ENCODE results near the gene IL1R1.

Gene IL1R1

GRCh38 chr2:102154946-102155702 is 12.6 kb downstream of the IL1R1 start:
- no peaks in the 10 kb centered on the region for H3K27me3 ChIP-seq (replicated peaks; ENCODE audit: control insufficient read depth, insufficient read depth, low read length)
- DNase-seq (ENCODE audit: low read depth) = no peak
- H3K4me3 ChIP-seq (ENCODE audit: low read length) = peak overlapping the region; percentile 40
- H3K36me3 ChIP-seq (ENCODE audit: control insufficient read depth, insufficient read depth, low read length, severe bottlenecking) = peaks cover 87% of the 10 kb centered on the region
- H3K4me1 ChIP-seq (ENCODE audit: control insufficient read depth, insufficient read depth, low read length) = peaks cover 78% of the 10 kb centered on the region
- H3K9ac ChIP-seq (ENCODE audit: low read length) = peak overlapping the region; percentile 67
- no peaks in the 10 kb centered on the region for H3K9me3 ChIP-seq (ENCODE audit: control insufficient read depth, low read length)

- Histone ChIP-seq H3K4me3 (ENCODE audit: low read length) (peak overlapping the region; percentile 40), H3K27me3 (replicated peaks; ENCODE audit: control insufficient read depth, insufficient read depth, low read length) (no peaks in the 10 kb centered on the region), H3K4me1 (ENCODE audit: control insufficient read depth, insufficient read depth, low read length) (peaks cover 70% of the 10 kb centered on the region), H3K9me3 (ENCODE audit: control insufficient read depth, low read length) (no peaks in the 10 kb centered on the region), H3K36me3 (ENCODE audit: control insufficient read depth, insufficient read depth, low read length, severe bottlenecking) (peaks cover 89% of the 10 kb centered on the region), H3K9ac (ENCODE audit: low read length) (peak overlapping the region; percentile 67)
- peak; percentile 84 for DNase-seq (ENCODE audit: low read depth)
Observed at GRCh38 chr2:102155703-102156515, 13.4 kb downstream of the IL1R1 start.

GRCh38 chr2:102158011-102158755 is 15.6 kb downstream of the IL1R1 start:
- DNase-seq (ENCODE audit: low read depth) = no peak
- Histone ChIP-seq H3K36me3 (ENCODE audit: control insufficient read depth, insufficient read depth, low read length, severe bottlenecking) (peaks cover 93% of the 10 kb centered on the region), H3K4me3 (ENCODE audit: low read length) (no peak overlapping the region), H3K27me3 (replicated peaks; ENCODE audit: control insufficient read depth, insufficient read depth, low read length) (no peaks in the 10 kb centered on the region), H3K9me3 (ENCODE audit: control insufficient read depth, low read length) (no peaks in the 10 kb centered on the region), H3K4me1 (ENCODE audit: control insufficient read depth, insufficient read depth, low read length) (peaks cover 64% of the 10 kb centered on the region), H3K9ac (ENCODE audit: low read length) (peak overlapping the region; percentile 42)

- Histone ChIP-seq H3K9ac (ENCODE audit: low read length) (peak overlapping the region; percentile 35), H3K9me3 (ENCODE audit: control insufficient read depth, low read length) (no peaks in the 10 kb centered on the region), H3K4me1 (ENCODE audit: control insufficient read depth, insufficient read depth, low read length) (peaks cover 69% of the 10 kb centered on the region), H3K4me3 (ENCODE audit: low read length) (no peak overlapping the region), H3K27me3 (replicated peaks; ENCODE audit: control insufficient read depth, insufficient read depth, low read length) (no peaks in the 10 kb centered on the region), H3K36me3 (ENCODE audit: control insufficient read depth, insufficient read depth, low read length, severe bottlenecking) (peaks cover 93% of the 10 kb centered on the region)
- DNase-seq (ENCODE audit: low read depth) = peak; percentile 62
Observed at GRCh38 chr2:102159295-102159694, 16.7 kb downstream of the IL1R1 start.

- Histone ChIP-seq H3K9ac (ENCODE audit: low read length) (no peak overlapping the region), H3K4me3 (ENCODE audit: low read length) (no peak overlapping the region), H3K9me3 (ENCODE audit: control insufficient read depth, low read length) (no peaks in the 10 kb centered on the region), H3K4me1 (ENCODE audit: control insufficient read depth, insufficient read depth, low read length) (peaks cover 29% of the 10 kb centered on the region), H3K36me3 (ENCODE audit: control insufficient read depth, insufficient read depth, low read length, severe bottlenecking) (peaks cover 92% of the 10 kb centered on the region), H3K27me3 (replicated peaks; ENCODE audit: control insufficient read depth, insufficient read depth, low read length) (no peaks in the 10 kb centered on the region)
- peak; percentile 73 for DNase-seq (ENCODE audit: low read depth)
Observed at GRCh38 chr2:102166189-102166845, 23.8 kb downstream of the IL1R1 start.

DNA sequence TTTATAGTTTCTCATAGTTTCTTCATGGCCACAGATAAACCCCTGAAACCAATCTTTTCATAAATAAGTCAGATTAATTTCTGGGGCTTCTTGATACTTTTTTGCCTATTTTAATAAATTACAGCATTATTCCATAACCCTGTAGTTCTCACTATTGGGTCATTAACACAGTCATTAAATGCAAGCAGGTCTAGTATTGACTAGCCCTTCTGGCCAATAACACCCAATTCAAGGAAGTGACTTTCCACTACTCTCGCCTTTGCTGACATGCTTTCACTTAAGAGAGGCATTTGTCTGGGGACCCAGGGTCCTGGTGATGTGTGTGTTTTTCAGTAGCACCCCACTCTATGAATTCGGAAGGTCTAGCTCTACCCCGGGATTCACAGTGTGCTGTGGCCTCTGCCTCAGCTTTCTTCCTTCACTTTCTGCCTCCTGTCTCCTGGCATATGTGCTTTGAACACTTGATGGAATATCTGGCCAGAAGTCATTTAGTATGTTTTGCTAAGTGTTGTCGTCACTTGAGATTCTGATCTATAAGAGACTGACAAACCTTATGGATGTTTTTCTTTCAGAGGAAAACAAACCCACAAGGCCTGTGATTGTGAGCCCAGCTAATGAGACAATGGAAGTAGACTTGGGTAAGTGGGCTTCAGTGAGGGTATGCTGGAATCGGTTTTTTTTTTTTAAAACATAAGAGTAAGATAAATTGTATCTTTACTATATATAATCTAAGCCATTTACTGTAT is 25.7 kb downstream of the IL1R1 start:
- Histone ChIP-seq H3K4me3 (ENCODE audit: low read length) (no peak overlapping the region), H3K36me3 (ENCODE audit: control insufficient read depth, insufficient read depth, low read length, severe bottlenecking) (peaks cover 97% of the 10 kb centered on the region), H3K4me1 (ENCODE audit: control insufficient read depth, insufficient read depth, low read length) (peaks cover 25% of the 10 kb centered on the region), H3K9me3 (ENCODE audit: control insufficient read depth, low read length) (no peaks in the 10 kb centered on the region), H3K27me3 (replicated peaks; ENCODE audit: control insufficient read depth, insufficient read depth, low read length) (no peaks in the 10 kb centered on the region), H3K9ac (ENCODE audit: low read length) (no peak overlapping the region)
- no peak for DNase-seq (ENCODE audit: low read depth)

DNA sequence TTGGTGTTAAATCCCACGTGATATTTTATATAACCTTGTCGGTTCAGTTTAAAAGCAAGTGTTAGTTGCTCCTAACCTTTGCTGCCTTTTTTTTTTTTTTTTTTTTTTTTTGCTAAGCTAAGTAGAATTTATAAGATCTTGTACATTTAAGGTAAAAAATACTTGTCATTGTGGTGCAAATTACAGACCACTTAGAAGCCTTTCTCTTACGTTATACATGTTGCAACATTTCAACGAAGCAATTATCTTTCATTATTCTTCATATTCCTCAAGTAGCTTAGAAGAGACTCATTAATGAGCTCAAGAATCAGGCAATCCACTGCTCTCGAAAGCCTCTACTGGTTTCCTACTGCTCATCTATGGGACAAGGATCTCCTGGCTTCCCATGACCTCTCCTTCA is 29.4 kb downstream of the IL1R1 start:
- no peak for DNase-seq (ENCODE audit: low read depth)
- peaks cover 97% of the 10 kb centered on the region for H3K36me3 ChIP-seq (ENCODE audit: control insufficient read depth, insufficient read depth, low read length, severe bottlenecking)
- H3K27me3 ChIP-seq (replicated peaks; ENCODE audit: control insufficient read depth, insufficient read depth, low read length) = no peaks in the 10 kb centered on the region
- no peaks in the 10 kb centered on the region for H3K9me3 ChIP-seq (ENCODE audit: control insufficient read depth, low read length)
- H3K4me3 ChIP-seq (ENCODE audit: low read length) = no peak overlapping the region
- H3K9ac ChIP-seq (ENCODE audit: low read length) = no peak overlapping the region
- H3K4me1 ChIP-seq (ENCODE audit: control insufficient read depth, insufficient read depth, low read length) = no peaks in the 10 kb centered on the region

GRCh38 chr2:102172745-102173144 is 30.2 kb downstream of the IL1R1 start:
- Histone ChIP-seq H3K9ac (ENCODE audit: low read length) (no peak overlapping the region), H3K4me1 (ENCODE audit: control insufficient read depth, insufficient read depth, low read length) (no peaks in the 10 kb centered on the region), H3K36me3 (ENCODE audit: control insufficient read depth, insufficient read depth, low read length, severe bottlenecking) (peaks cover 100% of the 10 kb centered on the region), H3K4me3 (ENCODE audit: low read length) (no peak overlapping the region), H3K9me3 (ENCODE audit: control insufficient read depth, low read length) (no peaks in the 10 kb centered on the region), H3K27me3 (replicated peaks; ENCODE audit: control insufficient read depth, insufficient read depth, low read length) (no peaks in the 10 kb centered on the region)
- no peak for DNase-seq (ENCODE audit: low read depth)

GRCh38 chr2:102176172-102176571 is 33.6 kb downstream of the IL1R1 start:
- DNase-seq (ENCODE audit: low read depth) = no peak

GRCh38 chr2:102177814-102178478 is 35.4 kb downstream of the IL1R1 start:
- H3K36me3 ChIP-seq (ENCODE audit: control insufficient read depth, insufficient read depth, low read length, severe bottlenecking) = peaks cover 76% of the 10 kb centered on the region
- H3K4me1 ChIP-seq (ENCODE audit: control insufficient read depth, insufficient read depth, low read length) = peaks cover 27% of the 10 kb centered on the region
- H3K4me3 ChIP-seq (ENCODE audit: low read length) = no peak overlapping the region
- no peak for DNase-seq (ENCODE audit: low read depth)
- H3K9ac ChIP-seq (ENCODE audit: low read length) = no peak overlapping the region
- no peaks in the 10 kb centered on the region for H3K9me3 ChIP-seq (ENCODE audit: control insufficient read depth, low read length)
- H3K27me3 ChIP-seq (replicated peaks; ENCODE audit: control insufficient read depth, insufficient read depth, low read length) = no peaks in the 10 kb centered on the region

More at GRCh38 chr2:102176172-102176571, 33.6 kb downstream of the IL1R1 start:
- Histone ChIP-seq H3K9me3 (ENCODE audit: control insufficient read depth, low read length) (no peaks in the 10 kb centered on the region), H3K4me3 (ENCODE audit: low read length) (no peak overlapping the region), H3K36me3 (ENCODE audit: control insufficient read depth, insufficient read depth, low read length, severe bottlenecking) (peaks cover 94% of the 10 kb centered on the region), H3K9ac (ENCODE audit: low read length) (no peak overlapping the region), H3K4me1 (ENCODE audit: control insufficient read depth, insufficient read depth, low read length) (peaks cover 16% of the 10 kb centered on the region), H3K27me3 (replicated peaks; ENCODE audit: control insufficient read depth, insufficient read depth, low read length) (no peaks in the 10 kb centered on the region)

Measured in adipocyte (in vitro differentiated cells).